K562 treated with DMSO at 1 percent for 4 hours (cell line): Measurements from ENCODE around the gene SAMD9L. TPM values are rescaled to one million over a fixed set of nuclear protein-coding genes. Genes with fewer than 3 reads are reported as not detected.

Source experiments
- total RNA-seq: library from RNA; unstranded; fragments of 300-600 nt; gene quantifications from 2 replicates; pipeline ENCODE4 v1.2.3, GENCODE V29; 2022; ENCODE audit not compliant: insufficient read depth

SAMD9L gene
- 0.19 and 1.5 TPM in 2 replicates for total RNA-seq

DNA sequence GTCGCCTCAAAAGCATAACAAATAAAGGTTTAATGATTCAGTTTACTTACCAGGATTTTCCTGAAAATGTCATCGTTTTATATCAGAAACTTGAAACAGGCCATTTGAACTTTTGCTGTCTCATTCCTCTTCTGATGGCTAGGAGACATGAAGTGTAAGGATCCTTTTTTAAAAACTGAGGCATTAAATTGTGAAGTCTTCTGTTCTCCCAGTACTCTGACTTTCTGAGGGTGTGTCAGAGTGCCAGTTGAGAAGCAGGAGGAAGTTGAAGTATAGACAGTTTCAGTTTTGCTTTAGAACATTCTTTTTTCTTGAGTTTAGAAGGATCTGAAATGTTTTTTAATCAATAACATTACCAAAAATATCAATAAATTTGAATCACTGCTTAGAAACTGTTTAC is at the start of gene SAMD9L:
Gene SAMD9L, minus strand, starts transcription at position 242 of the 400 bp plus-strand sequence. CDS start 12,414 bp downstream, outside the sequence.

DNA sequence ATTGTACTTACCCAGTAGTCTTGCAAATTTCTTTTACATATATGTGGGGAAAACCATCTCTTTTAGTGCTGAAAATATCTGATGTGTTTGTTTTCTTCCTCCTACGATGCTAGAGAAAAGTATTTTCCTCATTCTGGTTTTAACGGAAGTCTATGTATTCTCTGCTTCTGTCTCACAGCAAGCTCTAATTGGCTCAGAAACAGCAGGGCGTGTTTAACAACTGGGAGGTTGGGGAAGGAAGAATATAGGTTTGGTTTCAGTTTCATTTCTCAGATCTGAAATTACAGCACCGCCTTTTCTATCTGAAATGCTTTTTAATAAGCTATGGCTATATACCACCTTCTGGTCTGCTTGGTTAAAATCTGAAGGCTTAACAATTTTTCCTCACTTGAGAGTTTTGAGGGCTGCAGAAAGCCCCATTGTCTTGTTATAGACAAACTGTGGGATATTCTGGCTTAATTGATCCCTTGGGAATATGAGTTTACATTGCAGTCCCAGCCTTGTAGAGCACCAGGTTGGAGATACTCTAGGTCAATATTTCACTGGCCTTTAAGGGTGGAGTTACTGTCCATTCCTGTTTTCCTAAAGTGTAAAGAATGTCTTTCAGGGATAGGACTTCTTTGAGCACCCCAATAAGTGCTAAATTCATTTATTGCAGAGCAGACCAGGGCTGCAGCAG is 30.2 kb downstream of the SAMD9L start, which contains the start of gene SAMD9:
Gene SAMD9, minus strand, starts transcription at position 128 of the 679 bp plus-strand sequence. CDS start 11,882 bp downstream, outside the sequence.

Other genes starting within 250 kb of the SAMD9L start
- gene SAMD9, start 30.4 kb downstream of the SAMD9L start, total RNA-seq, result 1.0 and 1.9 TPM in 2 replicates
- gene HEPACAM2, start 78.1 kb upstream of the SAMD9L start, total RNA-seq, result 6.5 and 7.5 TPM in 2 replicates
- gene VPS50, start 84.0 kb upstream of the SAMD9L start, total RNA-seq, result 7.8 and 8.4 TPM in 2 replicates